Fibroblast of lung (primary cell): Measurements from ENCODE around the gene ACE. TPM values are rescaled to one million over a fixed set of nuclear protein-coding genes. Genes with fewer than 3 reads are reported as not detected.

Experiments
- DNase-seq, 2 donors: peaks; one replicate each; pipeline versions ENCODE4 v3.0.0 to v3.0.0-alpha.2; 2010; ENCODE audit warnings: low read depth in 2 of 2
- H2AFZ ChIP-seq: 2 replicates; pipeline ENCODE4 v1.5.1; 2012; ENCODE audit warnings: low read length, control low read depth, inconsistent platforms
- H3K27ac ChIP-seq: 2 replicates; pipeline ENCODE4 v1.5.1; 2011; ENCODE audit warnings: low read length, control low read depth; ENCODE audit not compliant: insufficient read depth
- H3K27me3 ChIP-seq: 2 replicates; pipeline ENCODE4 v1.5.1; 2011; ENCODE audit warnings: mild to moderate bottlenecking, low read length; ENCODE audit not compliant: control insufficient read depth, insufficient read depth
- H3K36me3 ChIP-seq: 2 replicates; pipeline ENCODE4 v1.5.1; 2011; ENCODE audit warnings: low read length; ENCODE audit not compliant: control insufficient read depth, insufficient read depth
- H3K4me1 ChIP-seq: 2 replicates; pipeline ENCODE4 v1.5.1; 2011; ENCODE audit warnings: low read length; ENCODE audit not compliant: control insufficient read depth, insufficient read depth; ENCODE audit errors: extremely low read depth
- H3K4me2 ChIP-seq: 2 replicates; pipeline ENCODE4 v1.5.1; 2011; ENCODE audit warnings: low read length, control low read depth; ENCODE audit not compliant: insufficient read depth; ENCODE audit errors: extremely low read depth
- H3K4me3 ChIP-seq, 4 experiments: fragments of 200-600 bp in 1 of 4; sonication (generic) in 1 of 4; replicated peaks in 1 of 4; 2 replicates each; pipeline ENCODE4 v1.5.1; 2011 to 2016; ENCODE audit warnings: low read length in 4 of 4, low read depth in 3 of 4, mild to moderate bottlenecking in 3 of 4, control low read depth in 2 of 4, inconsistent platforms in 1 of 4, mixed read lengths in 1 of 4; ENCODE audit not compliant: insufficient read depth in 1 of 4; ENCODE audit errors: control extremely low read depth in 1 of 4
- H3K79me2 ChIP-seq: 2 replicates; pipeline ENCODE4 v1.5.1; 2012; ENCODE audit warnings: mild to moderate bottlenecking, low read length, inconsistent platforms; ENCODE audit not compliant: control insufficient read depth, insufficient read depth
- H3K9ac ChIP-seq: 2 replicates; pipeline ENCODE4 v1.5.1; 2011; ENCODE audit warnings: mild to moderate bottlenecking, low read length, control low read depth; ENCODE audit not compliant: insufficient read depth
- H3K9me3 ChIP-seq: 2 replicates; pipeline ENCODE4 v1.5.1; 2012; ENCODE audit warnings: low read depth, low read length; ENCODE audit not compliant: control insufficient read depth, insufficient read depth
- H4K20me1 ChIP-seq: 2 replicates; pipeline ENCODE4 v1.5.1; 2011; ENCODE audit warnings: low read length; ENCODE audit not compliant: control insufficient read depth, insufficient read depth; ENCODE audit errors: extremely low read depth
- CTCF ChIP-seq, 2 donors: IDR thresholded peaks in 1 of 2; conservative IDR thresholded peaks in 1 of 2; 1 replicate in 1 of 2; 2 replicates in 1 of 2; pipeline ENCODE4 v1.5.1; 2011 to 2012; ENCODE audit warnings: low read length in 2 of 2, control low read depth in 1 of 2, inconsistent platforms in 1 of 2, low read depth in 1 of 2, mild to moderate bottlenecking in 1 of 2
- EZH2 ChIP-seq: IDR thresholded peaks from 2 replicates; pipeline ENCODE4 v1.5.1; 2012; ENCODE audit warnings: low read length, control low read depth, mild to moderate bottlenecking; ENCODE audit errors: missing control alignments
- polyA plus RNA-seq, 2 donors: library from polyadenylated mRNA; depleted of rRNA in 1 of 2; stranded (reverse) in 1 of 2; unstranded in 1 of 2; fragments of >200 nt; gene quantifications; 2 replicates each; pipeline ENCODE4 v1.2.1, GENCODE V29; 2011 to 2012; ENCODE audit warnings: missing spikeins in 1 of 2
- total RNA-seq: library from RNA; depleted of rRNA; stranded (reverse); fragments of >200 nt; gene quantifications from 2 replicates; pipeline ENCODE4 v1.2.1, GENCODE V29; 2014

Gene ACE
- total and polyA plus RNA-seq, 2 donors (not counting 1 experiment from before 2014, with no cell fraction given): 0.92 to 2.5 TPM

- no peak overlapping the region for H2AFZ ChIP-seq
- H3K36me3 ChIP-seq: no peaks in the 10 kb centered on the region
- H4K20me1 ChIP-seq: no peaks in the 10 kb centered on the region
- H3K9ac ChIP-seq: no peak overlapping the region
- H3K79me2 ChIP-seq: no peaks in the 10 kb centered on the region
- no peak for TF ChIP-seq EZH2
- no peak for TF ChIP-seq CTCF (conservative IDR thresholded peaks at IDR 0.05 in 1 of 2, IDR thresholded peaks at IDR 0.05 in 1 of 2; ENCODE audit: low read depth in 1 of 2, low read length in 2 of 2)
- H3K4me3 ChIP-seq: no peak overlapping the region
- H3K4me2 ChIP-seq: no peak overlapping the region
- peaks cover 15% of the 10 kb centered on the region for H3K27me3 ChIP-seq
- no peak for DNase-seq
- no peaks in the 10 kb centered on the region for H3K9me3 ChIP-seq
- H3K27ac ChIP-seq: no peak overlapping the region
- H3K4me1 ChIP-seq: no peaks in the 10 kb centered on the region
Measured at GRCh38 chr17:63490858-63491400, 14.1 kb downstream of the ACE start.

- Histone ChIP-seq H3K4me3 (no peak overlapping the region), H3K9ac (no peak overlapping the region), H3K27me3 (peaks cover 15% of the 10 kb centered on the region), H3K4me2 (no peak overlapping the region), H3K4me1 (no peaks in the 10 kb centered on the region), H3K36me3 (no peaks in the 10 kb centered on the region), H3K27ac (no peak overlapping the region), H3K9me3 (no peaks in the 10 kb centered on the region), H3K79me2 (no peaks in the 10 kb centered on the region), H2AFZ (no peak overlapping the region), H4K20me1 (no peaks in the 10 kb centered on the region)
- no peak for TF ChIP-seq CTCF (conservative IDR thresholded peaks at IDR 0.05 in 1 of 2, IDR thresholded peaks at IDR 0.05 in 1 of 2; ENCODE audit: low read depth in 1 of 2, low read length in 2 of 2)
- TF ChIP-seq EZH2: no peak
- no peak for DNase-seq
Measured at GRCh38 chr17:63491413-63491812, 14.6 kb downstream of the ACE start.

- Histone ChIP-seq H3K9me3 (no peaks in the 10 kb centered on the region), H3K36me3 (no peaks in the 10 kb centered on the region), H3K4me2 (no peak overlapping the region), H3K9ac (no peak overlapping the region), H4K20me1 (no peaks in the 10 kb centered on the region), H3K27me3 (peaks cover 15% of the 10 kb centered on the region), H2AFZ (no peak overlapping the region), H3K4me3 (no peak overlapping the region), H3K79me2 (no peaks in the 10 kb centered on the region), H3K4me1 (no peaks in the 10 kb centered on the region), H3K27ac (no peak overlapping the region)
- TF ChIP-seq CTCF (conservative IDR thresholded peaks at IDR 0.05 in 1 of 2, IDR thresholded peaks at IDR 0.05 in 1 of 2; ENCODE audit: low read depth in 1 of 2, low read length in 2 of 2) (no peak), EZH2 (no peak)
- no peak for DNase-seq
Measured at GRCh38 chr17:63491977-63492618, 15.2 kb downstream of the ACE start.
